Mammary epithelial cell (primary cell): Measurements from ENCODE around the gene SYNJ1.

Source experiments
- EZH2 ChIP-seq: IDR thresholded peaks from 2 replicates; pipeline ENCODE4 v1.6.1; 2012; ENCODE audit warnings: low read length, inconsistent platforms, borderline replicate concordance
- TF ChIP-seq, protein P1 (sequence below), 2 donors: IDR thresholded peaks in 1 of 2; conservative IDR thresholded peaks in 1 of 2; 2 replicates each; pipeline ENCODE4 v1.5.1; 2011 to 2012; ENCODE audit warnings: inconsistent platforms in 2 of 2, low read length in 2 of 2, mild to moderate bottlenecking in 2 of 2, control low read depth in 1 of 2, low read depth in 1 of 2; ENCODE audit not compliant: insufficient read depth in 1 of 2; ENCODE audit errors: extremely low read depth in 1 of 2

DNA sequence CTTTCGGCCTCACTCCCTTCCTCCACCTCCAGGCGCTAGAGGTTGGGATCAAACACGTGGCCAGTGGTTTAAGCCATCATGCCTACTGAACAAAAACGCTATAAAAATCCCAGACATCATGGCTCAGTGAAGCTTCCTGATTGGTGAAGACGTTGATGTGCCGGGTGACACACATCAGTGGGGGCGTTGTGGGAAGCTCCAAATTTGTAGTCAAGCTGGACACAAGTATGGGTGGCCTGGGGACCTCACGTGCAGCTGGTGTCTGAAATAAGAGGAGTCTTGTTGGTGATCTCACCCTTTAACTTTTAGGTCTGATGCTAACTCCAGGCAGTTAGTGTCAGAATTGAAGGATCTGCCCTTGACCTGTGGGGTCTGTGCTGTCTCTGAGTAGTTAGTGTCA, 122.3 kb downstream of the SYNJ1 start:
- TF ChIP-seq, protein P1, sequence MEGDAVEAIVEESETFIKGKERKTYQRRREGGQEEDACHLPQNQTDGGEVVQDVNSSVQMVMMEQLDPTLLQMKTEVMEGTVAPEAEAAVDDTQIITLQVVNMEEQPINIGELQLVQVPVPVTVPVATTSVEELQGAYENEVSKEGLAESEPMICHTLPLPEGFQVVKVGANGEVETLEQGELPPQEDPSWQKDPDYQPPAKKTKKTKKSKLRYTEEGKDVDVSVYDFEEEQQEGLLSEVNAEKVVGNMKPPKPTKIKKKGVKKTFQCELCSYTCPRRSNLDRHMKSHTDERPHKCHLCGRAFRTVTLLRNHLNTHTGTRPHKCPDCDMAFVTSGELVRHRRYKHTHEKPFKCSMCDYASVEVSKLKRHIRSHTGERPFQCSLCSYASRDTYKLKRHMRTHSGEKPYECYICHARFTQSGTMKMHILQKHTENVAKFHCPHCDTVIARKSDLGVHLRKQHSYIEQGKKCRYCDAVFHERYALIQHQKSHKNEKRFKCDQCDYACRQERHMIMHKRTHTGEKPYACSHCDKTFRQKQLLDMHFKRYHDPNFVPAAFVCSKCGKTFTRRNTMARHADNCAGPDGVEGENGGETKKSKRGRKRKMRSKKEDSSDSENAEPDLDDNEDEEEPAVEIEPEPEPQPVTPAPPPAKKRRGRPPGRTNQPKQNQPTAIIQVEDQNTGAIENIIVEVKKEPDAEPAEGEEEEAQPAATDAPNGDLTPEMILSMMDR (conservative IDR thresholded peaks at IDR 0.05 in 1 of 2, IDR thresholded peaks at IDR 0.05 in 1 of 2; ENCODE audit: extremely low read depth in 1 of 2, insufficient read depth in 1 of 2, low read depth in 1 of 2, low read length in 2 of 2): no peak
- no peak for TF ChIP-seq EZH2
